ENCODE data around the gene IL1RL2. TPM values are rescaled to one million over a fixed set of nuclear protein-coding genes. Genes with fewer than 3 reads are reported as not detected.

IL1RL2 gene
- total RNA-seq, 4 donors from 2014 or later: 12.7 to 21.9 (median 18.5) TPM

DNA sequence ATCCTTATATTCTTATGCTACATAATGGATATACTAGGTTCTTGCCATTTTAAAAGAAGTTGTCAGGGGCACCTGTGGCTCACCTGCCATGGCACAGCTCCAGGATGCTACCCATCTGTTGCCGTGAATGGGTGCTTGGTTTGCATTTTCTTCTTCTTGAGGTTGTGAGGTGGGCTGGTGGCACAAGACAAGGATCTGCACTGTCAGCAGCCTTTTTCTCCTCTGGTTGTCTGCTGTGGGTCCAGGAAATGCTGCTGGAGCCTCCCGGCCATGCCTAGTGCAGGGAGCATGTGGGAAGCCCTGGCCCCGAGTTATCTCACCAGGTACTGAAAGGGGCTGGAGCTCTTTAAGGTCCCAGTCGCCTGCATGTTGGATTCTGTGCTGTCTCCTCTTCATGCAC, 41.7 kb upstream of the IL1RL2 start:
- no peak for TF ChIP-seq POLR2A (IDR thresholded peaks at IDR 0.05)
- TF ChIP-seq, protein P1, sequence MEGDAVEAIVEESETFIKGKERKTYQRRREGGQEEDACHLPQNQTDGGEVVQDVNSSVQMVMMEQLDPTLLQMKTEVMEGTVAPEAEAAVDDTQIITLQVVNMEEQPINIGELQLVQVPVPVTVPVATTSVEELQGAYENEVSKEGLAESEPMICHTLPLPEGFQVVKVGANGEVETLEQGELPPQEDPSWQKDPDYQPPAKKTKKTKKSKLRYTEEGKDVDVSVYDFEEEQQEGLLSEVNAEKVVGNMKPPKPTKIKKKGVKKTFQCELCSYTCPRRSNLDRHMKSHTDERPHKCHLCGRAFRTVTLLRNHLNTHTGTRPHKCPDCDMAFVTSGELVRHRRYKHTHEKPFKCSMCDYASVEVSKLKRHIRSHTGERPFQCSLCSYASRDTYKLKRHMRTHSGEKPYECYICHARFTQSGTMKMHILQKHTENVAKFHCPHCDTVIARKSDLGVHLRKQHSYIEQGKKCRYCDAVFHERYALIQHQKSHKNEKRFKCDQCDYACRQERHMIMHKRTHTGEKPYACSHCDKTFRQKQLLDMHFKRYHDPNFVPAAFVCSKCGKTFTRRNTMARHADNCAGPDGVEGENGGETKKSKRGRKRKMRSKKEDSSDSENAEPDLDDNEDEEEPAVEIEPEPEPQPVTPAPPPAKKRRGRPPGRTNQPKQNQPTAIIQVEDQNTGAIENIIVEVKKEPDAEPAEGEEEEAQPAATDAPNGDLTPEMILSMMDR (IDR thresholded peaks at IDR 0.05): no peak
- no peak overlapping the region for H3K4me3 ChIP-seq (ENCODE audit: low read depth, poor library complexity, severe bottlenecking)
- 94 to 98% methylated on average over 4 of the region's 4 CpGs for WGBS, 2 donors
- intact Hi-C loops (cut with DNase I; ENCODE audit: low total_unique reads): no loop called here
- DNase-seq (ENCODE audit: low spot score in 2 of 2): no peak

DNA sequence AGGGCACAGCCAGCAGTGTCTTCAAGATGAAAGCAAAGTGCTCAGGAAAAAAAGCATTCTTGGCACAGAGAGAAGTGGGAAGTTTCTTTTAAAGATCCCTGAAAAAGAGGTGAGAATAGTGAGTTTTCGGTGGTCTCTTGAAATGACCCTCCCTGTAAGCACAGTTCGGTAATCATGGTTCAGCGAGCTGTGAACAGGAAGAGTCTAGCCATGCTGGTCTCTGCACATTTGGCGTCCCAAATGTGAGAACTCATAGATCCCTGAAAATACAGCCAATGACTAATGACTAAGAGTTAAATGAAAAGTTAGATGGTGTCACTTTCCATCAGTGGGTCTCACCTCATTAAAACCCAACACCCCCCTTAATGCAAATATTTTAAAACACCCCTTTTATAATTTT, 40.9 kb upstream of the IL1RL2 start:
- 92 to 94% methylated on average over 4 of the region's 4 CpGs for WGBS, 2 donors
- no peak overlapping the region for H3K4me3 ChIP-seq (ENCODE audit: low read depth, poor library complexity, severe bottlenecking)
- intact Hi-C loops (cut with DNase I; ENCODE audit: low total_unique reads): no loop called here
- no peak for TF ChIP-seq POLR2A (IDR thresholded peaks at IDR 0.05)
- TF ChIP-seq, protein P1 (IDR thresholded peaks at IDR 0.05): no peak
- no peak for DNase-seq (ENCODE audit: low spot score in 2 of 2)

DNA sequence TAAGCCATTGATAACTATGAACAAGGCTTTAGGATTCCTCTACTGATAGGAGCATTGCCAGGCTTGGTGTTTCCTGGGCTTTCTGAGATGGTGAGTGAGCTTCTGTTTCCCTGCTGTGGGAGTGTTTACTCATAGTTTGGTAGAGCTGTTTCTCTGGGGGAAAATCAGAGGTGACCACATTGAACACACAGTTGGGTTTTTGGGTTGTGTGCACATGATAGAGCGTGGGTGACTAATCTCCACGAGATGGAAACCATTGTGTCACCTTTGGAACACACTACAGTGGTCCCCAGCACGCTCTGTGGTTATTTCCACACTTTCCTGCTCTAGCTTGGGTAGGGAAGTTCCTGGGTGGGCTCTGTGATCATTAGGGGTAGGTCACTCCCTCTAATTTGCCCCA, 38.9 kb upstream of the IL1RL2 start:
- intact Hi-C loops (cut with DNase I; ENCODE audit: low total_unique reads): no loop called here

DNA sequence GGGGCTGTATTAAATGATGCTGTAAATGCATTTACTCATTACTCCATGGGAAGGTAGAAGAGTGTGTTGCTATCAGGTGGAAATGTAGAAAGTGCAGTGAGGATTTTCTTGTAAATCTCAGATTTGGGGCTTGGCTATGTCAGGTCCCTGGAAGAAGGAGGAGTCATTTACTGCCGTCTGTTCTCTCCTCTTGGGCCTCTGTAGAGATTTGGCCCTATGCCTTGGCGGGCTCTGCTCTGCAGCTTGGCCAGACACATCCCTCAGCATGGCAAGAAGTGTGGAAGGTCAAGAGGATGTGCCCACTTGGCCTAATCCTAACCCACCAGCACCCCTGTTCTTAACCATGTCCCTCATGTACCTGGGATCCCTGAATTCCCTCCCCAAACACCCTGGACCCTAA, 37.6 kb upstream of the IL1RL2 start:
- intact Hi-C loops (cut with DNase I; ENCODE audit: low total_unique reads): no loop called here
- 85 to 89% methylated on average over 2 of the region's 2 CpGs for WGBS, 2 donors
- H3K4me3 ChIP-seq (ENCODE audit: low read depth, poor library complexity, severe bottlenecking): no peak overlapping the region
- TF ChIP-seq, protein P1 (IDR thresholded peaks at IDR 0.05): no peak
- no peak for TF ChIP-seq POLR2A (IDR thresholded peaks at IDR 0.05)
- DNase-seq (ENCODE audit: low spot score in 2 of 2): no peak

More for the DNA sequence above, 38.9 kb upstream of the IL1RL2 start:
- TF ChIP-seq, protein P1 (IDR thresholded peaks at IDR 0.05): no peak
- TF ChIP-seq POLR2A (IDR thresholded peaks at IDR 0.05): no peak
- no peak overlapping the region for H3K4me3 ChIP-seq (ENCODE audit: low read depth, poor library complexity, severe bottlenecking)
- peak in 1 of 2 donors; percentile 25 for DNase-seq (ENCODE audit: low spot score in 2 of 2)
- WGBS, 2 donors: 67 to 72% methylated on average over 3 of the region's 3 CpGs

DNA sequence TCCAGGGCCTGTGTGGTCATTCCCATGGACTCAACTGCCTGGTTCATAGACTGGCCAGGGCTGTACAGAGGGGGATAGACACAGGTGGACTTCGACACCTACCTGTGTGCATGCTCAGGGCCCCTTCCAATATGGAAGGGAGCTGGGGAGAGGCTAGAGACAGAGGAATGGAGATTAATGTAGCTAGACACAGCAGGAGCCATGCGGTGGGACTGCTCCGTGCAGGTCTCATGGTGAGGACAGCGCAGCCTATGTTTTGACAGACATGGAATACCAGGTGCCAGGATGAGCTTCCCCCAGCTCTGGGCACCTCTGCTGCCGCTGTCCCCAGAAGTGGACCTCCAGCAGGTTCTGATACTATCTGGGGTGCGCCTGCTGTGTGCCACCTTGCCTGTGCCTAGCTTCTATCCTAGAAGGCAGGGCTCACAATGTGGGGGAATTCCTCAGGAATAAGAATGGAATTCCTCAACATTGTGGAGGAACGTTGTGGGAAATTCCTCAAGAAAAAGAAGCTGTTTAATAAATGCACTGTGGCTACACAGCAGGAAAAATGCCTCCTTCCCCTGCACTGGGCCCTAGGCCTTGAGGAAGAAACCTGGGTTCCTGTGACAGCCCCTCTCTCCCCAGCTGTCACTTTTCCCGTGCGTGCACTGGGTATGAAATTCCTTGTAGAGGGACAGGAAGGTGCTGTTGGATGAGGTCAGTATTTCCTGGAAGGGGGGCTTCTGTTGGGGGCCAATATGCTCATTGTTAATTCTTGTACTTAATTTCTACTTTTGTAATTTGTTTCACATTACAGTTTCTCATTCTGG, 37.0 kb upstream of the IL1RL2 start:
- no peak for DNase-seq (ENCODE audit: low spot score in 2 of 2)
- no peak overlapping the region for H3K4me3 ChIP-seq (ENCODE audit: low read depth, poor library complexity, severe bottlenecking)
- WGBS, 2 donors: 81 to 84% methylated on average over 9 of the region's 9 CpGs
- intact Hi-C loops (cut with DNase I; ENCODE audit: low total_unique reads): no loop called here
- TF ChIP-seq, protein P1 (IDR thresholded peaks at IDR 0.05): no peak

DNA sequence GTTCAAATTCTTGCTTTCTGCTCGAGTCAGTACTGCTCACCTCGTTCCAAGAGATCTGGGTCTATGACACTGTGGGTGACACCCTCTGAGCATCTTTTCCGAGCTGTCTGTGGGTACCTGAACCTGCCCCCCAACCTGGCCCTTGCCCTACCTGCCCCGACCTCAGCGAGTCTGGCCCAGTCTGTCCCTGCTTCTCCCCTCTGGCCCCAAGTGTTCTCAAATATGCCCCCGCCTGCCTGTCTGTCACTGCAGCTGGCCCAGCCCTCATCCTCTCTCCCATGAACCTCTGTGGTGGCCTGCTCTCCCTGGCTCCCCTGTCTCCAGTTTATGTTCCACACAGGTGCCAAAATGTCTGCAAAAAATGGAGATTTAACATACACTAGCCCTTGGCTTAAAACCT, 32.5 kb upstream of the IL1RL2 start:
- TF ChIP-seq, protein P1 (IDR thresholded peaks at IDR 0.05): no peak
- TF ChIP-seq POLR2A (IDR thresholded peaks at IDR 0.05): no peak
- intact Hi-C loops (cut with DNase I; ENCODE audit: low total_unique reads): no loop called here
- WGBS, 2 donors: 88 to 93% methylated on average over 6 of the region's 6 CpGs
- H3K4me3 ChIP-seq (ENCODE audit: low read depth, poor library complexity, severe bottlenecking): no peak overlapping the region
- no peak for DNase-seq (ENCODE audit: low spot score in 2 of 2)

Data from lower leg skin (tissue), 4 donors.